ENCODE data around the gene PDXDC1.
"Not testable (repeated sequence)": the region's sequence is repeated elsewhere in the genome, so short reads cannot be mapped to it uniquely, and the experiment has no call there.

PDXDC1 gene

GRCh38 chr16:15028345-15028715 lies 53.5 kb downstream of the PDXDC1 start:
- not testable (repeated sequence) for H3K9ac ChIP-seq (ENCODE audit: low read depth in 1 of 2, low read length in 2 of 2); H3K4me1 ChIP-seq (ENCODE audit: control insufficient read depth in 1 of 2, insufficient read depth in 2 of 2, low read length in 2 of 2); H3K27me3 ChIP-seq (ENCODE audit: control insufficient read depth in 1 of 2, insufficient read depth in 2 of 2, low read length in 2 of 2); H3K27ac ChIP-seq (ENCODE audit: low read depth, low read length); H3K9me3 ChIP-seq (ENCODE audit: control insufficient read depth in 1 of 2, low read length in 2 of 2); H3K4me3 ChIP-seq (ENCODE audit: low read depth in 1 of 2, low read length in 2 of 2)
- peaks cover 26 to 81% of the 10 kb centered on the region in 2 donors for H3K36me3 ChIP-seq (ENCODE audit: control insufficient read depth in 1 of 2, insufficient read depth in 2 of 2, low read length in 2 of 2)

- H3K9me3 ChIP-seq (ENCODE audit: control insufficient read depth in 1 of 2, low read length in 2 of 2); H3K4me1 ChIP-seq (ENCODE audit: control insufficient read depth in 1 of 2, insufficient read depth in 2 of 2, low read length in 2 of 2); H3K27ac ChIP-seq (ENCODE audit: low read depth, low read length); H3K9ac ChIP-seq (ENCODE audit: low read depth in 1 of 2, low read length in 2 of 2); H3K27me3 ChIP-seq (ENCODE audit: control insufficient read depth in 1 of 2, insufficient read depth in 2 of 2, low read length in 2 of 2); H3K4me3 ChIP-seq (ENCODE audit: low read depth in 1 of 2, low read length in 2 of 2): not testable (repeated sequence)
- H3K36me3 ChIP-seq (ENCODE audit: control insufficient read depth in 1 of 2, insufficient read depth in 2 of 2, low read length in 2 of 2) = peaks cover 30 to 81% of the 10 kb centered on the region in 2 donors
Measured at GRCh38 chr16:15028801-15029698, 54.2 kb downstream of the PDXDC1 start.

- H3K27ac ChIP-seq (ENCODE audit: low read depth, low read length); H3K27me3 ChIP-seq (ENCODE audit: control insufficient read depth in 1 of 2, insufficient read depth in 2 of 2, low read length in 2 of 2); H3K4me3 ChIP-seq (ENCODE audit: low read depth in 1 of 2, low read length in 2 of 2); H3K4me1 ChIP-seq (ENCODE audit: control insufficient read depth in 1 of 2, insufficient read depth in 2 of 2, low read length in 2 of 2); H3K9me3 ChIP-seq (ENCODE audit: control insufficient read depth in 1 of 2, low read length in 2 of 2); H3K9ac ChIP-seq (ENCODE audit: low read depth in 1 of 2, low read length in 2 of 2): not testable (repeated sequence)
- peaks cover 36 to 82% of the 10 kb centered on the region in 2 donors for H3K36me3 ChIP-seq (ENCODE audit: control insufficient read depth in 1 of 2, insufficient read depth in 2 of 2, low read length in 2 of 2)
Measured at GRCh38 chr16:15029749-15030148, 54.9 kb downstream of the PDXDC1 start.

GRCh38 chr16:15031179-15031578 lies 56.4 kb downstream of the PDXDC1 start:
- H3K27ac ChIP-seq (ENCODE audit: low read depth, low read length) = no peak overlapping the region
- no peak overlapping the region for H3K9ac ChIP-seq (ENCODE audit: low read depth in 1 of 2, low read length in 2 of 2)
- no peaks in the 10 kb centered on the region for H3K27me3 ChIP-seq (ENCODE audit: control insufficient read depth in 1 of 2, insufficient read depth in 2 of 2, low read length in 2 of 2)
- no peaks in the 10 kb centered on the region for H3K9me3 ChIP-seq (ENCODE audit: control insufficient read depth in 1 of 2, low read length in 2 of 2)
- no peaks in the 10 kb centered on the region for H3K4me1 ChIP-seq (ENCODE audit: control insufficient read depth in 1 of 2, insufficient read depth in 2 of 2, low read length in 2 of 2)
- H3K36me3 ChIP-seq (ENCODE audit: control insufficient read depth in 1 of 2, insufficient read depth in 2 of 2, low read length in 2 of 2) = peaks cover 50 to 83% of the 10 kb centered on the region in 2 donors
- H3K4me3 ChIP-seq (ENCODE audit: low read depth in 1 of 2, low read length in 2 of 2) = no peak overlapping the region

GRCh38 chr16:15031586-15031985 lies 56.8 kb downstream of the PDXDC1 start:
- peaks cover 54 to 85% of the 10 kb centered on the region in 2 donors for H3K36me3 ChIP-seq (ENCODE audit: control insufficient read depth in 1 of 2, insufficient read depth in 2 of 2, low read length in 2 of 2)
- no peak overlapping the region for H3K4me3 ChIP-seq (ENCODE audit: low read depth in 1 of 2, low read length in 2 of 2)
- no peaks in the 10 kb centered on the region for H3K9me3 ChIP-seq (ENCODE audit: control insufficient read depth in 1 of 2, low read length in 2 of 2)
- H3K27me3 ChIP-seq (ENCODE audit: control insufficient read depth in 1 of 2, insufficient read depth in 2 of 2, low read length in 2 of 2) = no peaks in the 10 kb centered on the region
- H3K9ac ChIP-seq (ENCODE audit: low read depth in 1 of 2, low read length in 2 of 2) = no peak overlapping the region
- H3K27ac ChIP-seq (ENCODE audit: low read depth, low read length) = no peak overlapping the region
- no peaks in the 10 kb centered on the region for H3K4me1 ChIP-seq (ENCODE audit: control insufficient read depth in 1 of 2, insufficient read depth in 2 of 2, low read length in 2 of 2)

- H3K9me3 ChIP-seq (ENCODE audit: control insufficient read depth in 1 of 2, low read length in 2 of 2) = no peaks in the 10 kb centered on the region
- no peak overlapping the region for H3K27ac ChIP-seq (ENCODE audit: low read depth, low read length)
- no peaks in the 10 kb centered on the region for H3K27me3 ChIP-seq (ENCODE audit: control insufficient read depth in 1 of 2, insufficient read depth in 2 of 2, low read length in 2 of 2)
- H3K9ac ChIP-seq (ENCODE audit: low read depth in 1 of 2, low read length in 2 of 2) = no peak overlapping the region
- peaks cover 62 to 83% of the 10 kb centered on the region in 2 donors for H3K36me3 ChIP-seq (ENCODE audit: control insufficient read depth in 1 of 2, insufficient read depth in 2 of 2, low read length in 2 of 2)
- H3K4me1 ChIP-seq (ENCODE audit: control insufficient read depth in 1 of 2, insufficient read depth in 2 of 2, low read length in 2 of 2) = no peaks in the 10 kb centered on the region
- H3K4me3 ChIP-seq (ENCODE audit: low read depth in 1 of 2, low read length in 2 of 2) = no peak overlapping the region
Measured at GRCh38 chr16:15032547-15033308, 57.9 kb downstream of the PDXDC1 start.

GRCh38 chr16:15033309-15033707 lies 58.5 kb downstream of the PDXDC1 start:
- Histone ChIP-seq H3K27ac (ENCODE audit: low read depth, low read length) (no peak overlapping the region), H3K9ac (ENCODE audit: low read depth in 1 of 2, low read length in 2 of 2) (no peak overlapping the region), H3K4me1 (ENCODE audit: control insufficient read depth in 1 of 2, insufficient read depth in 2 of 2, low read length in 2 of 2) (no peaks in the 10 kb centered on the region), H3K9me3 (ENCODE audit: control insufficient read depth in 1 of 2, low read length in 2 of 2) (no peaks in the 10 kb centered on the region), H3K36me3 (ENCODE audit: control insufficient read depth in 1 of 2, insufficient read depth in 2 of 2, low read length in 2 of 2) (peaks cover 62 to 84% of the 10 kb centered on the region in 2 donors), H3K27me3 (ENCODE audit: control insufficient read depth in 1 of 2, insufficient read depth in 2 of 2, low read length in 2 of 2) (no peaks in the 10 kb centered on the region), H3K4me3 (ENCODE audit: low read depth in 1 of 2, low read length in 2 of 2) (no peak overlapping the region)

- Histone ChIP-seq H3K36me3 (ENCODE audit: control insufficient read depth in 1 of 2, insufficient read depth in 2 of 2, low read length in 2 of 2) (peaks cover 63 to 85% of the 10 kb centered on the region in 2 donors), H3K4me3 (ENCODE audit: low read depth in 1 of 2, low read length in 2 of 2) (no peak overlapping the region), H3K9me3 (ENCODE audit: control insufficient read depth in 1 of 2, low read length in 2 of 2) (no peaks in the 10 kb centered on the region), H3K27me3 (ENCODE audit: control insufficient read depth in 1 of 2, insufficient read depth in 2 of 2, low read length in 2 of 2) (no peaks in the 10 kb centered on the region), H3K9ac (ENCODE audit: low read depth in 1 of 2, low read length in 2 of 2) (no peak overlapping the region), H3K4me1 (ENCODE audit: control insufficient read depth in 1 of 2, insufficient read depth in 2 of 2, low read length in 2 of 2) (no peaks in the 10 kb centered on the region), H3K27ac (ENCODE audit: low read depth, low read length) (no peak overlapping the region)
Measured at GRCh38 chr16:15034266-15035162, 59.7 kb downstream of the PDXDC1 start.

GRCh38 chr16:15035163-15035729 lies 60.4 kb downstream of the PDXDC1 start:
- H3K27ac ChIP-seq (ENCODE audit: low read depth, low read length) = no peak overlapping the region
- H3K9me3 ChIP-seq (ENCODE audit: control insufficient read depth in 1 of 2, low read length in 2 of 2) = no peaks in the 10 kb centered on the region
- H3K4me3 ChIP-seq (ENCODE audit: low read depth in 1 of 2, low read length in 2 of 2) = no peak overlapping the region
- no peaks in the 10 kb centered on the region for H3K27me3 ChIP-seq (ENCODE audit: control insufficient read depth in 1 of 2, insufficient read depth in 2 of 2, low read length in 2 of 2)
- H3K4me1 ChIP-seq (ENCODE audit: control insufficient read depth in 1 of 2, insufficient read depth in 2 of 2, low read length in 2 of 2) = no peaks in the 10 kb centered on the region
- H3K36me3 ChIP-seq (ENCODE audit: control insufficient read depth in 1 of 2, insufficient read depth in 2 of 2, low read length in 2 of 2) = peaks cover 71 to 92% of the 10 kb centered on the region in 2 donors
- H3K9ac ChIP-seq (ENCODE audit: low read depth in 1 of 2, low read length in 2 of 2) = no peak overlapping the region
